B cell (primary cell): ENCODE measurements around the gene LPO. TPM values are rescaled to one million over a fixed set of nuclear protein-coding genes. Genes with fewer than 3 reads are reported as not detected.

Source experiments
- ATAC-seq: fragments of 200-7000 bp; cut with Tn5 transposase; one replicate; pipeline ENCODE4 v1.10.0; 2021; ENCODE audit warnings: low read depth, mild to moderate bottlenecking, moderate number of reproducible peaks, moderate library complexity
- CTCF ChIA-PET: fragments of 350-600 bp; sonication (Branson Sonifier 250); formaldehyde crosslinking; loops from one replicate; lab custom pipeline; 2021; ENCODE audit warnings: antibody characterized with exemption, inconsistent platforms; lab: Charles Lee
- POLR2A ChIA-PET: fragments of 350-600 bp; sonication (Branson Sonifier 250); formaldehyde crosslinking; loops from one replicate; lab custom pipeline; 2021; ENCODE audit warnings: antibody characterized with exemption; lab: Charles Lee
- DNase-seq: peaks from one replicate; pipeline ENCODE4 v3.0.0; 2013
- H2AFZ ChIP-seq: 2 replicates; pipeline ENCODE4 v1.6.1; 2012; ENCODE audit warnings: mild to moderate bottlenecking, low read depth, low read length; ENCODE audit not compliant: insufficient read depth, poor library complexity, severe bottlenecking
- H3K27ac ChIP-seq, 2 donors: 1 replicate in 1 of 2; 2 replicates in 1 of 2; pipeline ENCODE4 v1.5.1; 2012 to 2013; ENCODE audit warnings: low read length in 2 of 2, mild to moderate bottlenecking in 2 of 2, moderate library complexity in 1 of 2
- H3K27me3 ChIP-seq, 4 experiments: fragments of 200-600 bp in 1 of 4; sonication (generic) in 1 of 4; replicated peaks in 1 of 4; 1 replicate in 2 of 4; 2 replicates in 2 of 4; pipeline versions ENCODE4 v1.6.1 to v1.7.0; 2013 to 2016; ENCODE audit warnings: low read length in 3 of 4, mild to moderate bottlenecking in 2 of 4, mixed read lengths in 1 of 4, moderate library complexity in 1 of 4; ENCODE audit not compliant: insufficient read depth in 4 of 4, control insufficient read depth in 3 of 4; ENCODE audit errors: control extremely low read depth in 1 of 4
- H3K36me3 ChIP-seq, 2 experiments: replicated peaks in 1 of 2; 1 replicate in 1 of 2; 2 replicates in 1 of 2; pipeline versions ENCODE4 v1.6.1 to v1.7.1; 2013; ENCODE audit warnings: low read length in 1 of 2; ENCODE audit not compliant: insufficient read depth in 2 of 2, control insufficient read depth in 1 of 2; ENCODE audit errors: control extremely low read depth in 1 of 2, extremely low read depth in 1 of 2
- H3K4me1 ChIP-seq, 2 donors: fragments of 200-600 bp in 1 of 2; sonication (generic) in 1 of 2; 1 replicate in 1 of 2; 2 replicates in 1 of 2; pipeline versions ENCODE4 v1.5.1 to v1.6.1; 2013 to 2017; ENCODE audit warnings: low read length in 2 of 2; ENCODE audit not compliant: control insufficient read depth in 2 of 2, insufficient read depth in 2 of 2
- H3K4me2 ChIP-seq: replicated peaks from 2 replicates; pipeline ENCODE3; 2012; ENCODE audit warnings: mild to moderate bottlenecking, low read depth, low read length; ENCODE audit not compliant: poor library complexity, severe bottlenecking
- H3K4me3 ChIP-seq, 5 experiments: fragments of 200-600 bp in 1 of 5; sonication (generic) in 1 of 5; 1 replicate in 3 of 5; 2 replicates in 2 of 5; pipeline versions ENCODE4 v1.5.1 to v1.7.0; 2011 to 2016; ENCODE audit warnings: low read length in 4 of 5, mild to moderate bottlenecking in 4 of 5, low read depth in 2 of 5, control low read depth in 1 of 5, moderate library complexity in 1 of 5; ENCODE audit not compliant: insufficient read depth in 1 of 5; ENCODE audit errors: control extremely low read depth in 1 of 5, extremely low read depth in 1 of 5
- H3K79me2 ChIP-seq: fragments of 200-600 bp; sonication (generic); one replicate; pipeline ENCODE4 v1.6.0; 2016; ENCODE audit warnings: low read length; ENCODE audit not compliant: control insufficient read depth, insufficient read depth
- H3K9ac ChIP-seq: fragments of 200-600 bp; sonication (generic); 2 replicates; pipeline ENCODE4 v1.6.1; 2017; ENCODE audit warnings: mild to moderate bottlenecking, low read length, moderate library complexity
- H3K9me3 ChIP-seq, 3 donors: one replicate each; pipeline versions ENCODE4 v1.6.1 to v1.7.1; 2013; ENCODE audit warnings: low read length in 2 of 3; ENCODE audit not compliant: control insufficient read depth in 2 of 3, insufficient read depth in 1 of 3; ENCODE audit errors: control extremely low read depth in 1 of 3
- H4K20me1 ChIP-seq: 2 replicates; pipeline ENCODE4 v1.6.0; 2012; ENCODE audit warnings: mild to moderate bottlenecking, low read length; ENCODE audit not compliant: insufficient read depth, control insufficient read depth, poor library complexity, severe bottlenecking
- H3K27ac Mint-ChIP-seq: one replicate; pipeline ENCODE4 v1.8.0; 2021; ENCODE audit warnings: mixed read lengths
- H3K27me3 Mint-ChIP-seq: one replicate; pipeline ENCODE4 v1.8.0; 2021; ENCODE audit warnings: mixed read lengths
- H3K4me1 Mint-ChIP-seq: one replicate; pipeline ENCODE4 v1.8.0; 2021; ENCODE audit warnings: mixed read lengths
- H3K4me3 Mint-ChIP-seq: one replicate; pipeline ENCODE4 v1.8.0; 2021; ENCODE audit warnings: mixed read lengths
- H3K9me3 Mint-ChIP-seq: one replicate; pipeline ENCODE4 v1.8.0; 2022; ENCODE audit warnings: mixed read lengths; ENCODE audit not compliant: insufficient read depth
- EZH2 ChIP-seq: IDR thresholded peaks from 2 replicates; pipeline ENCODE4 v1.6.1; 2012; ENCODE audit warnings: borderline replicate concordance, low read depth, mild to moderate bottlenecking, moderate library complexity, low read length; ENCODE audit not compliant: insufficient read depth, poor library complexity, severe bottlenecking
- WGBS: methylation state at CpG from one replicate; pipeline ENCODE4 v1.1.5; 2013; ENCODE audit warnings: missing lambda C conversion rate; ENCODE audit not compliant: insufficient coverage; 5-methylcytosine and 5-hydroxymethylcytosine counted together
- intact Hi-C: fragments of 100-400 bp; cut with micrococcal nuclease; formaldehyde crosslinking; loops from one replicate; pipeline ENCODE4 v1.10.0; 2022
- polyA plus RNA-seq: library from polyadenylated mRNA; depleted of rRNA; stranded (reverse); fragments of >200 nt; gene quantifications from 2 replicates; pipeline ENCODE4 v1.2.3, GENCODE V29; 2012
- total RNA-seq, 2 donors: library from RNA; stranded (reverse); fragments of 120-200 nt in 1 of 2; gene quantifications; 1 replicate in 1 of 2; 2 replicates in 1 of 2; pipeline versions ENCODE4 v1.2.3 to v1.2.4, GENCODE V29; 2013 to 2022
- TF ChIP-seq, protein P1 (sequence below): fragments of 200-600 bp; IDR thresholded peaks from one replicate; pipeline ENCODE4 v1.8.0; 2022; ENCODE audit warnings: antibody characterized with exemption, mild to moderate bottlenecking

The LPO gene
- total and polyA plus RNA-seq, 2 donors (not counting 1 experiment from before 2014, with no cell fraction given): not detected

GRCh38 chr17:58219007-58219788 lies 19.2 kb upstream of the LPO start, which contains the start of gene MKS1:
Gene MKS1 (minus strand): TSS chr17:58219255. CDS start chr17:58219230, 25 bp downstream.
- no peak for TF ChIP-seq EZH2
- TF ChIP-seq, protein P1, sequence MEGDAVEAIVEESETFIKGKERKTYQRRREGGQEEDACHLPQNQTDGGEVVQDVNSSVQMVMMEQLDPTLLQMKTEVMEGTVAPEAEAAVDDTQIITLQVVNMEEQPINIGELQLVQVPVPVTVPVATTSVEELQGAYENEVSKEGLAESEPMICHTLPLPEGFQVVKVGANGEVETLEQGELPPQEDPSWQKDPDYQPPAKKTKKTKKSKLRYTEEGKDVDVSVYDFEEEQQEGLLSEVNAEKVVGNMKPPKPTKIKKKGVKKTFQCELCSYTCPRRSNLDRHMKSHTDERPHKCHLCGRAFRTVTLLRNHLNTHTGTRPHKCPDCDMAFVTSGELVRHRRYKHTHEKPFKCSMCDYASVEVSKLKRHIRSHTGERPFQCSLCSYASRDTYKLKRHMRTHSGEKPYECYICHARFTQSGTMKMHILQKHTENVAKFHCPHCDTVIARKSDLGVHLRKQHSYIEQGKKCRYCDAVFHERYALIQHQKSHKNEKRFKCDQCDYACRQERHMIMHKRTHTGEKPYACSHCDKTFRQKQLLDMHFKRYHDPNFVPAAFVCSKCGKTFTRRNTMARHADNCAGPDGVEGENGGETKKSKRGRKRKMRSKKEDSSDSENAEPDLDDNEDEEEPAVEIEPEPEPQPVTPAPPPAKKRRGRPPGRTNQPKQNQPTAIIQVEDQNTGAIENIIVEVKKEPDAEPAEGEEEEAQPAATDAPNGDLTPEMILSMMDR: peak; percentile 75
- DNase-seq (peak; percentile 95), ATAC-seq (peak; percentile 97)
- ChIA-PET POLR2A (interaction anchor here (1.0 to 2.0 kb wide), 2 partner anchors 125 to 313 kb away, joined by 3 to 4 read pairs; no protein-coding TSS in a partner anchor), CTCF (interaction anchor here (0.5 to 6.3 kb wide), 6 partner anchors 13 to 929 kb away, joined by 3 to 58 read pairs (median 4); no protein-coding TSS in a partner anchor)
- Mint-ChIP-seq H3K4me3 (peak within 1 kb of the TSS; percentile 94), H3K4me1 (peaks cover 34% of the 10 kb centered on the region), H3K9me3 (no peaks in the 10 kb centered on the region), H3K27me3 (peaks cover 2% of the 10 kb centered on the region), H3K27ac (peak within 1 kb of the TSS; percentile 83)
- Histone ChIP-seq H3K4me2 (peak within 1 kb of the TSS; percentile 82), H2AFZ (peak within 1 kb of the TSS; percentile 99), H3K4me3 (peak within 1 kb of the TSS; percentile 38 to 84 (median 68)), H3K36me3 (no peaks in the 10 kb centered on the region), H3K4me1 (peaks cover 10 to 19% of the 10 kb centered on the region in 2 donors), H3K9me3 (no peaks in the 10 kb centered on the region), H3K27me3 (no peaks in the 10 kb centered on the region), H4K20me1 (no peaks in the 10 kb centered on the region), H3K9ac (peak within 1 kb of the TSS; percentile 73), H3K27ac (peak within 1 kb of the TSS; percentile 70 to 86), H3K79me2 (no peaks in the 10 kb centered on the region)
- WGBS: 2% methylated on average over 54 of the region's 56 CpGs
- intact Hi-C loops: loop anchor here (1.0 to 10.0 kb wide), 3 partner anchors 14 to 364 kb away; partner anchors contain the start of gene MRPS23
